ENCODE results near the gene KRTDAP. TPM values are rescaled to one million over a fixed set of nuclear protein-coding genes. Genes with fewer than 3 reads are reported as not detected.

KRTDAP gene
- total RNA-seq, 1 donor from 2014 or later = not detected

- TF ChIP-seq CTCF (IDR thresholded peaks at IDR 0.05; ENCODE audit: insufficient read depth, low read length, severe bottlenecking) = no peak
- no peaks in the 10 kb centered on the region for H3K27me3 ChIP-seq (ENCODE audit: control insufficient read depth, insufficient read depth, low read length)
- peaks cover 19% of the 10 kb centered on the region for H3K36me3 ChIP-seq (ENCODE audit: control insufficient read depth, insufficient read depth, low read length)
- FAIRE-seq (no peak), DNase-seq (ENCODE audit: low read depth) (no peak)
- no peak overlapping the region for H3K4me3 ChIP-seq (ENCODE audit: low read depth, low read length)
Measured at GRCh38 chr19:35507561-35507960, 17.3 kb upstream of the KRTDAP start.

DNA sequence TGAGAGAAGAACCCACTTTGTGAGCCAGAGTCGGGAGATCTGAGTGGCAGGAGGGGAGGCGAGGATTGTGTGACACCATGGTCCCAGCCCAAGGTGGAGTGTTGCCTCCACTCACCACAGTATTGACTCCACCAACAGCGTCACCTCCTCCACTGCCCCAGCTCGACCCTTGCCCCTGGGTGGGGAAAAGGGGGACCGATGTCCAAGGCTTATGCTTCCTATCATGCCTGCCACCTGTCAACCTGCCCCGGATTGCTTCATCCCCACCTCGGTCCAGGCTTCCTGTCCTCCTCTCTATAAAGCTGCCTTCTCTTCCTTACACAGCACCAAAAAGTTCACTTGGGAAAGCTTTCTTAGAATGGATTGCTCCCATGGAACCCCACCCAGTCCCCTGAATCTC is 15.7 kb upstream of the KRTDAP start:
- H3K36me3 ChIP-seq (ENCODE audit: control insufficient read depth, insufficient read depth, low read length) = peaks cover 24% of the 10 kb centered on the region
- no peaks in the 10 kb centered on the region for H3K27me3 ChIP-seq (ENCODE audit: control insufficient read depth, insufficient read depth, low read length)
- no peak for DNase-seq (ENCODE audit: low read depth)
- no peak for FAIRE-seq
- H3K4me3 ChIP-seq (ENCODE audit: low read depth, low read length) = no peak overlapping the region
- TF ChIP-seq CTCF (IDR thresholded peaks at IDR 0.05; ENCODE audit: insufficient read depth, low read length, severe bottlenecking) = no peak

- Histone ChIP-seq H3K36me3 (ENCODE audit: control insufficient read depth, insufficient read depth, low read length) (peaks cover 27% of the 10 kb centered on the region), H3K27me3 (ENCODE audit: control insufficient read depth, insufficient read depth, low read length) (no peaks in the 10 kb centered on the region)
- no peak for FAIRE-seq
Measured at GRCh38 chr19:35502751-35503150, 12.5 kb upstream of the KRTDAP start.

GRCh38 chr19:35501684-35502083 is 11.4 kb upstream of the KRTDAP start:
- Histone ChIP-seq H3K27me3 (ENCODE audit: control insufficient read depth, insufficient read depth, low read length) (no peaks in the 10 kb centered on the region), H3K36me3 (ENCODE audit: control insufficient read depth, insufficient read depth, low read length) (peaks cover 25% of the 10 kb centered on the region), H3K4me3 (ENCODE audit: low read depth, low read length) (no peak overlapping the region)
- FAIRE-seq (no peak), DNase-seq (ENCODE audit: low read depth) (no peak)
- TF ChIP-seq CTCF (IDR thresholded peaks at IDR 0.05; ENCODE audit: insufficient read depth, low read length, severe bottlenecking) = no peak

More at GRCh38 chr19:35502751-35503150, 12.5 kb upstream of the KRTDAP start:
- H3K4me3 ChIP-seq (ENCODE audit: low read depth, low read length) = no peak overlapping the region
- DNase-seq (ENCODE audit: low read depth) = no peak
- no peak for TF ChIP-seq CTCF (IDR thresholded peaks at IDR 0.05; ENCODE audit: insufficient read depth, low read length, severe bottlenecking)

- TF ChIP-seq CTCF (IDR thresholded peaks at IDR 0.05; ENCODE audit: insufficient read depth, low read length, severe bottlenecking) = no peak
- H3K36me3 ChIP-seq (ENCODE audit: control insufficient read depth, insufficient read depth, low read length) = peaks cover 20% of the 10 kb centered on the region
- H3K27me3 ChIP-seq (ENCODE audit: control insufficient read depth, insufficient read depth, low read length) = no peaks in the 10 kb centered on the region
- DNase-seq (ENCODE audit: low read depth) = no peak
- FAIRE-seq = no peak
- H3K4me3 ChIP-seq (ENCODE audit: low read depth, low read length) = no peak overlapping the region
Measured at GRCh38 chr19:35500611-35501010, 10.3 kb upstream of the KRTDAP start.

DNA sequence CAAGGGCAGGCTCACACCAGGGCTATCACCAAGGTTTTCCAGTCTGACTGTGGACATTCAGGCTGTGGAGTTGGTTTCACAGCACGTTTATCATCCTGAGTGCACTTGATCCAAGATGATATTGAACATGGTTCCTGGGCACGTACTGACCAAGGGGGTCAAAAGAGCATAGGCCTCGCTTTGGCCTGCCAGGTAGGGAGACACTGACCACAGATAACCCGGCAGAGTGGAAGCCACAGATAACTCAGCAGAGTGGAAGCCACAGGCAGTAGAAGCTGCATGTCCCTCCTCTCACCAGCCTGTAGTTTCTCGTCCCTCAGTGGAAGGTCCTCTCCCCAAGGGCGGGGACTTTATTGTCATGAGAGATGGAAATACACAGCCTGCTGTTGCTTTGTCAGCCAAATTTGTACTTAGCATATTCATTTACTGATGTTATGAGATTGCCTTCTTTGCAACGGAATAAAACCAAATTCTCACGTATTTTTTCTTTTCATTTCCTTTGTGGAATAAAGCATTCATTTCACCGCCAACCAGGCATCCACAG is 8.8 kb upstream of the KRTDAP start:
- peaks cover 14% of the 10 kb centered on the region for H3K36me3 ChIP-seq (ENCODE audit: control insufficient read depth, insufficient read depth, low read length)
- no peak for DNase-seq (ENCODE audit: low read depth)
- no peaks in the 10 kb centered on the region for H3K27me3 ChIP-seq (ENCODE audit: control insufficient read depth, insufficient read depth, low read length)
- no peak for TF ChIP-seq CTCF (IDR thresholded peaks at IDR 0.05; ENCODE audit: insufficient read depth, low read length, severe bottlenecking)
- peak; percentile 18 for FAIRE-seq
- H3K4me3 ChIP-seq (ENCODE audit: low read depth, low read length) = no peak overlapping the region
